Astrocyte (in vitro differentiated cells and primary cell): ENCODE results near the gene PDIA5. TPM values are rescaled to one million over a fixed set of nuclear protein-coding genes. Genes with fewer than 3 reads are reported as not detected.

Experiments
- DNase-seq: peaks from one replicate; pipeline ENCODE4 v3.0.0-alpha.2; 2010; ENCODE audit warnings: low read depth
- FAIRE-seq: peaks from 2 replicates; lab custom pipeline; 2011; peaks lifted over from hg19 to GRCh38; lab: Jason Lieb, UNC
- H2AFZ ChIP-seq: 2 replicates; pipeline ENCODE4 v1.6.0; 2012; ENCODE audit warnings: low read depth, low read length, inconsistent platforms
- H3K27ac ChIP-seq: 2 replicates; pipeline ENCODE4 v1.5.1; 2011; ENCODE audit warnings: low read depth, low read length, inconsistent platforms
- H3K27me3 ChIP-seq: 2 replicates; pipeline ENCODE4 v1.6.0; 2011; ENCODE audit warnings: low read length, inconsistent platforms; ENCODE audit not compliant: insufficient read depth
- H3K36me3 ChIP-seq: 2 replicates; pipeline ENCODE4 v1.5.1; 2011; ENCODE audit warnings: low read length, inconsistent platforms; ENCODE audit not compliant: insufficient read depth
- H3K4me1 ChIP-seq: 2 replicates; pipeline ENCODE4 v1.5.1; 2011; ENCODE audit warnings: low read length, inconsistent platforms; ENCODE audit not compliant: insufficient read depth
- H3K4me2 ChIP-seq: 2 replicates; pipeline ENCODE4 v1.6.0; 2012; ENCODE audit warnings: low read length, inconsistent platforms
- H3K4me3 ChIP-seq: 2 replicates; pipeline ENCODE4 v1.5.1; 2011; ENCODE audit warnings: low read depth, mild to moderate bottlenecking, low read length, inconsistent platforms; ENCODE audit not compliant: insufficient read depth
- H3K79me2 ChIP-seq: 2 replicates; pipeline ENCODE4 v1.6.0; 2012; ENCODE audit warnings: mild to moderate bottlenecking, low read length, inconsistent platforms; ENCODE audit not compliant: insufficient read depth
- H3K9ac ChIP-seq: 2 replicates; pipeline ENCODE4 v1.6.0; 2012; ENCODE audit warnings: mild to moderate bottlenecking, low read length, inconsistent platforms
- H3K9me3 ChIP-seq: 2 replicates; pipeline ENCODE4 v1.5.1; 2012; ENCODE audit warnings: low read depth, mild to moderate bottlenecking, low read length, inconsistent platforms; ENCODE audit not compliant: insufficient read depth
- H4K20me1 ChIP-seq: 2 replicates; pipeline ENCODE4 v1.6.0; 2012; ENCODE audit warnings: low read length, inconsistent platforms; ENCODE audit not compliant: insufficient read depth
- H3K27ac Mint-ChIP-seq: one replicate; pipeline ENCODE4 v1.8.0; 2021; ENCODE audit warnings: mild to moderate bottlenecking, mixed read lengths; ENCODE audit not compliant: unreplicated experiment
- H3K27me3 Mint-ChIP-seq: one replicate; pipeline ENCODE4 v1.8.0; 2021; ENCODE audit warnings: low read depth, mixed read lengths; ENCODE audit not compliant: unreplicated experiment
- H3K36me3 Mint-ChIP-seq: one replicate; pipeline ENCODE4 v1.8.0; 2021; ENCODE audit warnings: low read depth, mixed read lengths; ENCODE audit not compliant: unreplicated experiment
- H3K4me1 Mint-ChIP-seq: one replicate; pipeline ENCODE4 v1.8.0; 2021; ENCODE audit warnings: low read depth, mixed read lengths; ENCODE audit not compliant: unreplicated experiment
- H3K4me3 Mint-ChIP-seq: one replicate; pipeline ENCODE4 v1.8.0; 2021; ENCODE audit warnings: mild to moderate bottlenecking, moderate library complexity, mixed read lengths; ENCODE audit not compliant: unreplicated experiment
- H3K9me3 Mint-ChIP-seq: one replicate; pipeline ENCODE4 v1.8.0; 2021; ENCODE audit warnings: mild to moderate bottlenecking, mixed read lengths; ENCODE audit not compliant: unreplicated experiment
- CTCF ChIP-seq: IDR thresholded peaks from 2 replicates; pipeline ENCODE4 v1.5.1; 2011; ENCODE audit warnings: low read depth, mild to moderate bottlenecking, inconsistent platforms, low read length, moderate library complexity; ENCODE audit not compliant: insufficient read depth
- EZH2 ChIP-seq: IDR thresholded peaks from 2 replicates; pipeline ENCODE4 v1.6.1; 2012; ENCODE audit warnings: mild to moderate bottlenecking, low read length, inconsistent platforms; ENCODE audit not compliant: insufficient read depth
- total RNA-seq: library from RNA; stranded (reverse); gene quantifications from 2 replicates; pipeline ENCODE4 v1.2.1, GENCODE V29; 2021

The PDIA5 gene
- total RNA-seq, 1 donor from 2014 or later = 77.5 TPM

GRCh38 chr3:123152687-123153086 is 85.9 kb downstream of the PDIA5 start:
- no peaks in the 10 kb centered on the region for H3K9me3 ChIP-seq
- Mint-ChIP-seq H3K27me3 (no peaks in the 10 kb centered on the region), H3K27ac (no peak overlapping the region), H3K36me3 (peaks cover 44% of the 10 kb centered on the region), H3K4me3 (no peak overlapping the region), H3K4me1 (peaks cover 5% of the 10 kb centered on the region), H3K9me3 (no peaks in the 10 kb centered on the region)
- TF ChIP-seq EZH2 = no peak
- no peak for TF ChIP-seq CTCF
- no peak overlapping the region for H2AFZ ChIP-seq
- FAIRE-seq = no peak
- H3K4me3 ChIP-seq = no peak overlapping the region
- H3K36me3 ChIP-seq = peaks cover 13% of the 10 kb centered on the region
- no peak for DNase-seq
- H3K79me2 ChIP-seq = no peaks in the 10 kb centered on the region
- no peaks in the 10 kb centered on the region for H3K27me3 ChIP-seq
- no peak overlapping the region for H3K4me2 ChIP-seq
- no peak overlapping the region for H3K27ac ChIP-seq
- H3K9ac ChIP-seq = no peak overlapping the region
- H3K4me1 ChIP-seq = peaks cover 3% of the 10 kb centered on the region
- H4K20me1 ChIP-seq = peaks cover 25% of the 10 kb centered on the region

GRCh38 chr3:123153125-123154019 is 86.5 kb downstream of the PDIA5 start:
- peaks cover 3% of the 10 kb centered on the region for H3K4me1 ChIP-seq
- H3K27ac ChIP-seq = no peak overlapping the region
- FAIRE-seq (no peak), DNase-seq (no peak)
- H3K4me2 ChIP-seq = no peak overlapping the region
- no peaks in the 10 kb centered on the region for H3K9me3 ChIP-seq
- Mint-ChIP-seq H3K9me3 (no peaks in the 10 kb centered on the region), H3K27ac (no peak overlapping the region), H3K27me3 (no peaks in the 10 kb centered on the region), H3K4me1 (peaks cover 9% of the 10 kb centered on the region), H3K4me3 (no peak overlapping the region), H3K36me3 (peaks cover 42% of the 10 kb centered on the region)
- no peaks in the 10 kb centered on the region for H3K79me2 ChIP-seq
- TF ChIP-seq CTCF (no peak), EZH2 (no peak)
- H3K4me3 ChIP-seq = no peak overlapping the region
- H2AFZ ChIP-seq = no peak overlapping the region
- no peak overlapping the region for H3K9ac ChIP-seq
- H3K27me3 ChIP-seq = no peaks in the 10 kb centered on the region
- peaks cover 13% of the 10 kb centered on the region for H3K36me3 ChIP-seq
- H4K20me1 ChIP-seq = peaks cover 30% of the 10 kb centered on the region
